ENCODE measurements around the gene SEMA6D.

Gene SEMA6D

GRCh38 chr15:47755941-47756340 is 38.6 kb downstream of the SEMA6D start:
- TF ChIP-seq EZH2phosphoT487 (IDR thresholded peaks at IDR 0.05; ENCODE audit: borderline replicate concordance, low read length) (no peak), CTCF (IDR thresholded peaks at IDR 0.05; ENCODE audit: low read depth, low read length, poor library complexity, severe bottlenecking) (no peak)
- Histone ChIP-seq H3K27me3 (ENCODE audit: control insufficient read depth, low read length) (no peaks in the 10 kb centered on the region), H3F3A (ENCODE audit: control insufficient read depth, insufficient read depth) (no peaks in the 10 kb centered on the region), H3K27ac (ENCODE audit: low read depth, low read length) (no peak overlapping the region), H3K9me3 (ENCODE audit: control insufficient read depth, insufficient read depth, low read length) (peaks cover 3% of the 10 kb centered on the region; the same call in 1 of the 2 replicates), H3K9me2 (replicated peaks; ENCODE audit: control insufficient read depth, low read length) (no peaks in the 10 kb centered on the region), H4K20me1 (ENCODE audit: control insufficient read depth, insufficient read depth, low read depth, low read length) (no peaks in the 10 kb centered on the region), H3K4me3 (ENCODE audit: low read length) (no peak overlapping the region), H3K4me1 (ENCODE audit: control insufficient read depth, low read length) (peaks cover 4% of the 10 kb centered on the region; the same call in 1 of the 2 replicates), H3K36me3 (ENCODE audit: control insufficient read depth, low read length) (no peaks in the 10 kb centered on the region), H3K79me2 (ENCODE audit: control insufficient read depth, low read length) (no peaks in the 10 kb centered on the region), H3K4me2 (ENCODE audit: low read length) (no peak overlapping the region)

GRCh38 chr15:47756872-47757271 is 39.6 kb downstream of the SEMA6D start:
- Histone ChIP-seq H3K4me2 (ENCODE audit: low read length) (no peak overlapping the region), H3K36me3 (ENCODE audit: control insufficient read depth, low read length) (no peaks in the 10 kb centered on the region), H3K79me2 (ENCODE audit: control insufficient read depth, low read length) (no peaks in the 10 kb centered on the region), H3K9me2 (replicated peaks; ENCODE audit: control insufficient read depth, low read length) (no peaks in the 10 kb centered on the region), H3K4me3 (ENCODE audit: low read length) (no peak overlapping the region), H3K9me3 (ENCODE audit: control insufficient read depth, insufficient read depth, low read length) (peaks cover 3% of the 10 kb centered on the region; the same call in 1 of the 2 replicates), H3F3A (ENCODE audit: control insufficient read depth, insufficient read depth) (no peaks in the 10 kb centered on the region), H3K27ac (ENCODE audit: low read depth, low read length) (no peak overlapping the region), H4K20me1 (ENCODE audit: control insufficient read depth, insufficient read depth, low read depth, low read length) (no peaks in the 10 kb centered on the region), H3K4me1 (ENCODE audit: control insufficient read depth, low read length) (peaks cover 4% of the 10 kb centered on the region; the same call in 1 of the 2 replicates), H3K27me3 (ENCODE audit: control insufficient read depth, low read length) (no peaks in the 10 kb centered on the region)
- no peak for TF ChIP-seq EZH2phosphoT487 (IDR thresholded peaks at IDR 0.05; ENCODE audit: borderline replicate concordance, low read length)
- TF ChIP-seq CTCF (IDR thresholded peaks at IDR 0.05; ENCODE audit: low read depth, low read length, poor library complexity, severe bottlenecking) = no peak

- Histone ChIP-seq H3K27ac (ENCODE audit: low read depth, low read length) (no peak overlapping the region), H3K27me3 (ENCODE audit: control insufficient read depth, low read length) (no peaks in the 10 kb centered on the region), H4K20me1 (ENCODE audit: control insufficient read depth, insufficient read depth, low read depth, low read length) (no peaks in the 10 kb centered on the region), H3K79me2 (ENCODE audit: control insufficient read depth, low read length) (no peaks in the 10 kb centered on the region), H3F3A (ENCODE audit: control insufficient read depth, insufficient read depth) (no peaks in the 10 kb centered on the region), H3K36me3 (ENCODE audit: control insufficient read depth, low read length) (no peaks in the 10 kb centered on the region), H3K4me3 (ENCODE audit: low read length) (no peak overlapping the region), H3K9me3 (ENCODE audit: control insufficient read depth, insufficient read depth, low read length) (peaks cover 3% of the 10 kb centered on the region; the same call in 1 of the 2 replicates), H3K9me2 (replicated peaks; ENCODE audit: control insufficient read depth, low read length) (no peaks in the 10 kb centered on the region), H3K4me2 (ENCODE audit: low read length) (no peak overlapping the region), H3K4me1 (ENCODE audit: control insufficient read depth, low read length) (peaks cover 4% of the 10 kb centered on the region; the same call in 1 of the 2 replicates)
- no peak for TF ChIP-seq EZH2phosphoT487 (IDR thresholded peaks at IDR 0.05; ENCODE audit: borderline replicate concordance, low read length)
- no peak for TF ChIP-seq CTCF (IDR thresholded peaks at IDR 0.05; ENCODE audit: low read depth, low read length, poor library complexity, severe bottlenecking)
These were observed 40.0 kb downstream of the SEMA6D start for GRCh38 chr15:47757331-47757730.
